Endothelial cell of umbilical vein (primary cell): Measurements from ENCODE around the gene SETX. TPM values are rescaled to one million over a fixed set of nuclear protein-coding genes. Genes with fewer than 3 reads are reported as not detected.

Experiments used
- BruUV-seq: library from RNA; stranded (reverse); fragments of 400-500 nt; replicated peaks from 2 replicates; lab custom pipeline; 2021; lab: Mats Ljungman, UMichigan
- CTCF ChIA-PET: fragments of 300-600, 350-600 bp; sonication (Branson Sonifier 250); formaldehyde crosslinking; loops from one replicate; lab custom pipeline; 2021; ENCODE audit warnings: antibody characterized with exemption, inconsistent platforms; lab: Charles Lee
- POLR2A ChIA-PET: fragments of 300-600, 350-600 bp; sonication (Branson Sonifier 250); formaldehyde crosslinking; loops from one replicate; lab custom pipeline; 2021; ENCODE audit warnings: antibody characterized with exemption, inconsistent platforms; lab: Charles Lee
- DNase-seq: peaks from one replicate; pipeline ENCODE4 v3.0.0-alpha.2; 2011; ENCODE audit warnings: low read depth, low spot score
- FAIRE-seq: peaks from 2 replicates; lab custom pipeline; 2011; peaks lifted over from hg19 to GRCh38; lab: Jason Lieb, UNC
- H2AFZ ChIP-seq: 2 replicates; pipeline ENCODE4 v1.6.0; 2012; ENCODE audit warnings: low read depth, low read length, control low read depth, inconsistent platforms
- H3K27ac ChIP-seq: 2 replicates; pipeline ENCODE4 v1.5.1; 2011; ENCODE audit warnings: low read depth, mild to moderate bottlenecking, control low read depth, low read length, moderate library complexity; ENCODE audit not compliant: insufficient read depth
- H3K27me3 ChIP-seq, 2 experiments: 2 replicates each; pipeline versions ENCODE4 v1.6.0 to v1.6.1; 2011; ENCODE audit warnings: low read length in 2 of 2, mixed read lengths in 1 of 2; ENCODE audit not compliant: control insufficient read depth in 2 of 2, insufficient read depth in 2 of 2
- H3K36me3 ChIP-seq, 2 experiments: 2 replicates in 1 of 2; 3 replicates in 1 of 2; pipeline ENCODE4 v1.5.1; 2011; ENCODE audit warnings: low read length in 2 of 2, mild to moderate bottlenecking in 1 of 2, moderate library complexity in 1 of 2; ENCODE audit not compliant: control insufficient read depth in 2 of 2, insufficient read depth in 2 of 2; ENCODE audit errors: extremely low read depth in 1 of 2
- H3K4me1 ChIP-seq: 3 replicates; pipeline ENCODE4 v1.5.1; 2011; ENCODE audit warnings: mild to moderate bottlenecking, low read length; ENCODE audit not compliant: control insufficient read depth, insufficient read depth; ENCODE audit errors: extremely low read depth
- H3K4me2 ChIP-seq: 2 replicates; pipeline ENCODE4 v1.6.1; 2011; ENCODE audit warnings: low read length, control low read depth, mixed read lengths; ENCODE audit not compliant: insufficient read depth
- H3K4me3 ChIP-seq, 3 experiments: fragments of 200-600 bp in 1 of 3; sonication (generic), shearing (Covaris generic) in 1 of 3; replicated peaks in 1 of 3; 2 replicates each; pipeline ENCODE4 v1.5.1; 2011 to 2016; ENCODE audit warnings: control low read depth in 3 of 3, low read length in 3 of 3, mild to moderate bottlenecking in 2 of 3, inconsistent platforms in 1 of 3, low read depth in 1 of 3, moderate library complexity in 1 of 3; ENCODE audit not compliant: insufficient read depth in 1 of 3
- H3K79me2 ChIP-seq: 2 replicates; pipeline ENCODE4 v1.6.0; 2012; ENCODE audit warnings: low read length, inconsistent platforms; ENCODE audit not compliant: control insufficient read depth, insufficient read depth
- H3K9ac ChIP-seq: replicated peaks from 2 replicates; pipeline ENCODE3; 2011; ENCODE audit warnings: low read length, control low read depth; ENCODE audit not compliant: insufficient read depth; ENCODE audit errors: extremely low read depth
- H3K9me1 ChIP-seq: replicated peaks from 3 replicates; pipeline ENCODE4 v1.6.0; 2011; ENCODE audit warnings: mild to moderate bottlenecking, low read length; ENCODE audit not compliant: control insufficient read depth, insufficient read depth; ENCODE audit errors: extremely low read depth
- H3K9me3 ChIP-seq: replicated peaks from 2 replicates; pipeline ENCODE4 v1.5.1; 2012; ENCODE audit warnings: low read length, inconsistent platforms; ENCODE audit not compliant: control insufficient read depth, insufficient read depth
- H4K20me1 ChIP-seq: replicated peaks from 2 replicates; pipeline ENCODE3; 2011; ENCODE audit warnings: mild to moderate bottlenecking, low read length; ENCODE audit not compliant: control insufficient read depth, insufficient read depth; ENCODE audit errors: extremely low read depth
- EZH2 ChIP-seq: IDR thresholded peaks from 2 replicates; pipeline ENCODE4 v1.6.1; 2012; ENCODE audit warnings: borderline replicate concordance, low read depth, mild to moderate bottlenecking, moderate library complexity, low read length, inconsistent platforms; ENCODE audit not compliant: severe bottlenecking
- FOS ChIP-seq: IDR thresholded peaks from 2 replicates; pipeline ENCODE4 v1.6.1; 2011; ENCODE audit warnings: mild to moderate bottlenecking, low read length, moderate library complexity, borderline replicate concordance; ENCODE audit not compliant: insufficient read depth
- GATA2 ChIP-seq: IDR thresholded peaks from 2 replicates; pipeline ENCODE4 v1.7.0; 2011; ENCODE audit warnings: low read depth, mild to moderate bottlenecking, moderate library complexity, mixed read lengths, low read length; ENCODE audit not compliant: insufficient read length, insufficient read depth
- JUN ChIP-seq: IDR thresholded peaks from 2 replicates; pipeline ENCODE4 v1.6.1; 2011; ENCODE audit warnings: borderline replicate concordance, low read depth; ENCODE audit not compliant: insufficient read length, insufficient read depth
- MYC ChIP-seq: IDR thresholded peaks from one replicate; pipeline ENCODE4 v1.6.1; 2011; ENCODE audit warnings: mild to moderate bottlenecking, low read depth, low read length
- POLR2A ChIP-seq: IDR thresholded peaks from 2 replicates; pipeline ENCODE4 v1.6.1; 2012; ENCODE audit warnings: low read depth, mild to moderate bottlenecking, control low read depth, low read length
- POLR2AphosphoS5 ChIP-seq: IDR thresholded peaks from 2 replicates; pipeline ENCODE4 v1.6.1; 2012; ENCODE audit warnings: low read depth, mild to moderate bottlenecking, control low read depth, low read length, moderate library complexity; ENCODE audit not compliant: insufficient read depth
- dilution Hi-C: fragments of 300-500 bp; cut with MboI; formaldehyde crosslinking; loops from one replicate; pipeline ENCODE4 v1.15.0; 2019; ENCODE audit warnings: low sequenced_read_pairs; ENCODE audit not compliant: extremely low pct_ligation_motif_present
- intact Hi-C: fragments of 100-400 bp; cut with micrococcal nuclease; formaldehyde crosslinking; loops from one replicate; pipeline ENCODE4 v1.10.0; 2022
- polyA plus RNA-seq, 4 experiments: library from polyadenylated mRNA; depleted of rRNA in 3 of 4; stranded (reverse) in 3 of 4; unstranded in 1 of 4; fragments of >200 nt; gene quantifications; 2 replicates each; pipeline versions ENCODE4 v1.2.1 to v1.2.3, GENCODE V29; 2011 to 2012; ENCODE audit warnings: missing spikeins in 1 of 4
- total RNA-seq: library from RNA; stranded (reverse); gene quantifications from 2 replicates; pipeline ENCODE4 v1.2.3, GENCODE V29; 2021
- TF ChIP-seq, protein P1 (sequence below), 2 donors: IDR thresholded peaks; 1 replicate in 1 of 2; 2 replicates in 1 of 2; pipeline ENCODE4 v1.5.1; 2011; ENCODE audit warnings: low read length in 2 of 2, mild to moderate bottlenecking in 2 of 2, moderate library complexity in 2 of 2, control low read depth in 1 of 2, inconsistent platforms in 1 of 2, low read depth in 1 of 2; ENCODE audit not compliant: insufficient read depth in 1 of 2; ENCODE audit errors: extremely low read depth in 1 of 2
- TF ChIP-seq, protein P2 (sequence below): IDR thresholded peaks from 2 replicates; pipeline ENCODE4 v1.6.1; 2011; ENCODE audit not compliant: insufficient read depth, insufficient read length

The SETX gene
- total and polyA plus RNA-seq, 2 donors (not counting 3 experiments of a cell fraction or from before 2014, with no cell fraction given), result 20.9 to 47.7 TPM

DNA sequence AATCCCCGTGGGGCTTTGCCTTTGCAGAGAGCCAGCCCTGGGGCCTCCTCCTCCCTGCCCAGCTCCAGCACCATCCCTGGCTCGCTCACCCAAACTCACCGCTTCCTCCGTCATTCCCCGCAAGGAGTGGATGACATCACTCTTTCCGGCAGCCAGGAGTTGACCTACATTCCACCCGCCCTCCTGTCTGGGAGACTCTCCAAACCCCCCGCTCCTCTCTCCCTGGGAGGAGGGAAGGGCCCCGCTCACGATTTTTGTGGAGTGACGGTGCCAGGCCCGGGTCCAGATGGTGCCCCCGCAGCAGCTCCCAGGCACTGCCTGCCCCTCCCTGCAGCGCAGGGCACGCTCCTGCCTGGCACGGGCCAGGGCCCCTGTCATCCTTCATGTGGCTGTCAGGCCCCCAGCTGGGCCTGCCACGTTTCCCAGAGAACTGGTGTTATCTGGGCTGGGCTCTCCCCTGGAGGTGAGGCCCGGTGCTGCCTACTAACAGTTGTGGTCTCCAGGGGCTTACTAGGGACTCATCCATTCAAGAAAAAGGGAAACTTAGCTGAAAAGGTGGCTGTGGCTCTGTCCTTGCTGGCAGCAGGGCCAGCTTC, 140.7 kb downstream of the SETX start:
- POLR2A ChIA-PET, result no interaction called here
- TF ChIP-seq JUN, result peak; percentile 41
- peak; percentile 33 for TF ChIP-seq FOS
- TF ChIP-seq, protein P1, sequence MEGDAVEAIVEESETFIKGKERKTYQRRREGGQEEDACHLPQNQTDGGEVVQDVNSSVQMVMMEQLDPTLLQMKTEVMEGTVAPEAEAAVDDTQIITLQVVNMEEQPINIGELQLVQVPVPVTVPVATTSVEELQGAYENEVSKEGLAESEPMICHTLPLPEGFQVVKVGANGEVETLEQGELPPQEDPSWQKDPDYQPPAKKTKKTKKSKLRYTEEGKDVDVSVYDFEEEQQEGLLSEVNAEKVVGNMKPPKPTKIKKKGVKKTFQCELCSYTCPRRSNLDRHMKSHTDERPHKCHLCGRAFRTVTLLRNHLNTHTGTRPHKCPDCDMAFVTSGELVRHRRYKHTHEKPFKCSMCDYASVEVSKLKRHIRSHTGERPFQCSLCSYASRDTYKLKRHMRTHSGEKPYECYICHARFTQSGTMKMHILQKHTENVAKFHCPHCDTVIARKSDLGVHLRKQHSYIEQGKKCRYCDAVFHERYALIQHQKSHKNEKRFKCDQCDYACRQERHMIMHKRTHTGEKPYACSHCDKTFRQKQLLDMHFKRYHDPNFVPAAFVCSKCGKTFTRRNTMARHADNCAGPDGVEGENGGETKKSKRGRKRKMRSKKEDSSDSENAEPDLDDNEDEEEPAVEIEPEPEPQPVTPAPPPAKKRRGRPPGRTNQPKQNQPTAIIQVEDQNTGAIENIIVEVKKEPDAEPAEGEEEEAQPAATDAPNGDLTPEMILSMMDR (IDR thresholded peaks at IDR 0.05; ENCODE audit: extremely low read depth in 1 of 2, insufficient read depth in 1 of 2, low read depth in 1 of 2, low read length in 2 of 2), result no peak
- no peak overlapping the region for H3K9ac ChIP-seq
- FAIRE-seq (peak; percentile 76), DNase-seq (peak; percentile 33)
- H3K79me2 ChIP-seq, result no peaks in the 10 kb centered on the region
- no peaks in the 10 kb centered on the region for H4K20me1 ChIP-seq
- peak overlapping the region; percentile 33 for H3K4me2 ChIP-seq
- peaks cover 0 to 5% of the 10 kb centered on the region in 2 experiments for H3K27me3 ChIP-seq
- peaks cover 9% of the 10 kb centered on the region for H3K4me1 ChIP-seq
- intact Hi-C loops, result no loop called here
- no peak overlapping the region for H3K27ac ChIP-seq
- dilution Hi-C loops, result no loop called here
- H3K36me3 ChIP-seq, result no peaks in the 10 kb centered on the region
- no peak overlapping the region for H2AFZ ChIP-seq
- no peaks in the 10 kb centered on the region for H3K9me3 ChIP-seq
- CTCF ChIA-PET, result interaction anchor here (1.6 to 1.9 kb wide), 2 partner anchors 22 to 44 kb away, joined by 6 to 7 read pairs; no protein-coding TSS in a partner anchor
- BruUV-seq, result no TSS peak
- no peaks in the 10 kb centered on the region for H3K9me1 ChIP-seq
- no peak overlapping the region for H3K4me3 ChIP-seq

DNA sequence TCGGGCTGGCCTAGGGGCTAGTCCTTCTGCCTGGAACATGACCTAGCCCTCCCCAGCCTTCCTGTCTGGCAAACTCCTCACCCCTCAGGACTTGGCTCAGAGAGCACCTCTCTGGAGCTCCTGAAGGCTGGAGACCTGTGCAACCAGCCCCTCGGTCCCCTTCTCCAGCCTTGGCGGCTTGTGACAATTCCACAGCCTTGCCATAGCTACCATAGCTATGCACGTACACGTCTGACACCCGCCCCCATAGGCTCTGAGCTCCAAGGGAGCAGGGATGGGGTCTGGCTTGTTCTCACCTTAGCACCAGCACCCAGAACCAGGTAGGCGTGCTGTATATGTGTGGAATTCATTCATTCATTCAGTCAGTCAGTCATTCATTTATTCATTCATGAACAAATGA, 143.2 kb downstream of the SETX start:
- peaks cover 0 to 5% of the 10 kb centered on the region in 2 experiments for H3K27me3 ChIP-seq
- no peak overlapping the region for H3K4me3 ChIP-seq
- no peak overlapping the region for H3K4me2 ChIP-seq
- FAIRE-seq, result no peak
- no peaks in the 10 kb centered on the region for H4K20me1 ChIP-seq
- H3K27ac ChIP-seq, result no peak overlapping the region
- no peaks in the 10 kb centered on the region for H3K9me1 ChIP-seq
- no TSS peak for BruUV-seq
- TF ChIP-seq EZH2 (no peak), MYC (no peak), POLR2A (no peak), JUN (no peak), FOS (no peak), GATA2 (no peak), POLR2AphosphoS5 (no peak)
- TF ChIP-seq, protein P2, sequence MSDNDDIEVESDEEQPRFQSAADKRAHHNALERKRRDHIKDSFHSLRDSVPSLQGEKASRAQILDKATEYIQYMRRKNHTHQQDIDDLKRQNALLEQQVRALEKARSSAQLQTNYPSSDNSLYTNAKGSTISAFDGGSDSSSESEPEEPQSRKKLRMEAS, result no peak
- TF ChIP-seq, protein P1 (IDR thresholded peaks at IDR 0.05; ENCODE audit: extremely low read depth in 1 of 2, insufficient read depth in 1 of 2, low read depth in 1 of 2, low read length in 2 of 2), result no peak
- H3K9ac ChIP-seq, result no peak overlapping the region
- DNase-seq, result no peak
- POLR2A ChIA-PET, result interaction anchor here (0.6 kb wide), 1 partner anchor 23 kb away, joined by 3 read pairs; no protein-coding TSS in a partner anchor
- H3K4me1 ChIP-seq, result peaks cover 9% of the 10 kb centered on the region
- H2AFZ ChIP-seq, result no peak overlapping the region
- CTCF ChIA-PET, result no interaction called here
- no peaks in the 10 kb centered on the region for H3K79me2 ChIP-seq
- H3K9me3 ChIP-seq, result no peaks in the 10 kb centered on the region
- H3K36me3 ChIP-seq, result no peaks in the 10 kb centered on the region
- dilution Hi-C loops, result no loop called here
- intact Hi-C loops, result no loop called here
